Renal cortex interstitium (tissue), 11 donors: ENCODE measurements around the gene CHCT1. TPM values are rescaled to one million over a fixed set of nuclear protein-coding genes. Genes with fewer than 3 reads are reported as not detected.
"Not testable (repeated sequence)": the region's sequence is repeated elsewhere in the genome, so short reads cannot be mapped to it uniquely, and the experiment has no call there.

Experiments
- DNase-seq, 11 donors: peaks; one replicate each; pipeline ENCODE4 v3.0.0-alpha.2; 2013; ENCODE audit warnings: low read depth in 9 of 11, low spot score in 4 of 11; ENCODE audit errors: extremely low read depth in 1 of 11
- polyA plus RNA-seq, 3 donors: library from polyadenylated mRNA; unstranded; fragments of 120-200 nt; gene quantifications; one replicate each; pipeline ENCODE4 v1.2.1, GENCODE V29; 2013; ENCODE audit not compliant: insufficient read length in 3 of 3

CHCT1 gene
- polyA plus RNA-seq, 3 donors = not detected

GRCh38 chr17:60395508-60396065, 26.7 kb upstream of the CHCT1 start:
- DNase-seq = no peak

GRCh38 chr17:60396412-60396811, 25.9 kb upstream of the CHCT1 start:
- DNase-seq = no peak

- DNase-seq = no peak
Measured at GRCh38 chr17:60398227-60398959, 23.9 kb upstream of the CHCT1 start.

DNA sequence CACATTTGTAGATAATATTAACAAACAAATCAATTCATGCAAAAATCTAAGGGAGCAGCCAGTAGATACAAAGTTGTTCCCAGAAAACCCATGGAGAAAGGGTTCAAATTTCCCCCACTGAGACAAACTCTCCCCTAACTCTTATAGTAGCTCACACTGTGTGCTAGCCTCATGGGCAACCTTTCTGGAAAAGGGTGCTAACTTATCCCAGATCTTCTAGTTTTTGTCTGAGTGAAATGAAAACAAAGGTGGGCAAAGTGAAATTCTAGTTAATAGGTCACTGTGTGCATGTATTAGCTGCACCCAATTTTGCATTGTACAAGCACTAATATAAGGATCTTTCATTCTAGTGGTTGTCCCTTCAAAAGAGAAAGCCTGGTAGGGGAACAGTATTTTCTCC, 20.5 kb upstream of the CHCT1 start:
- DNase-seq = no peak

DNA sequence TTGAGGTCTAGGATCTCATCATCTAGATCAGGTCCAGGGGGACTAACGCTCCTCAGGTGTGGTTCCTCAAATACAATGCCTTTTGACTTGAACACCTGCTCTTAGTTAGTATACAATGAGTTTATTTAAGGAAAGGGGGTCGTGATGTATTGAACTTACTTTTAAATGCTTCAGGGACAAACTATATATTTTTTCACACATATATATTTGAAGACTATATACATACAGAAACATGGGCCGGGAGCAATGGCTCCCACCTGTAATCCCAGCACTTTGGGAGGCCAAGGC, 18.8 kb upstream of the CHCT1 start:
- no peak for DNase-seq

GRCh38 chr17:60403962-60404361, 18.3 kb upstream of the CHCT1 start:
- no peak for DNase-seq

DNA sequence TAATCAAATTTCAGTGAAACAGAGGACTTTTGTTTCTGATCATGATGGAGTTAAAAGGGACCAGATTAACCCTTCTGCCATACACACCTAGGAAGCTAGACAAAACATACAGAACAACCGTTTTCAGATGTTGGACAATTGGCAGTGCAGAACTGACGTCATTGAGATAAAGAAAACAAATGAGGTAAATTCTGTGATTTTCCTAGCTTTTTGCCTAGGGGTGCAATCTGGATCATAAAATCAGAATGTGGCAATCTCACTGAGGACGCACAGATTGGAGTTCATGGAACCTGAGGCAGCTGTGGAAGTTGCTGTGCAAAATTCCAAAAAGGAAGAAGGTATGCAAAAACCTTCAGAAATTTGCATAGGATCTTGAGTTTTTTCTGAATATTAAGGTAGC, 15.4 kb upstream of the CHCT1 start:
- DNase-seq = no peak

GRCh38 chr17:60410001-60410400, 12.3 kb upstream of the CHCT1 start:
- DNase-seq = no peak

DNA sequence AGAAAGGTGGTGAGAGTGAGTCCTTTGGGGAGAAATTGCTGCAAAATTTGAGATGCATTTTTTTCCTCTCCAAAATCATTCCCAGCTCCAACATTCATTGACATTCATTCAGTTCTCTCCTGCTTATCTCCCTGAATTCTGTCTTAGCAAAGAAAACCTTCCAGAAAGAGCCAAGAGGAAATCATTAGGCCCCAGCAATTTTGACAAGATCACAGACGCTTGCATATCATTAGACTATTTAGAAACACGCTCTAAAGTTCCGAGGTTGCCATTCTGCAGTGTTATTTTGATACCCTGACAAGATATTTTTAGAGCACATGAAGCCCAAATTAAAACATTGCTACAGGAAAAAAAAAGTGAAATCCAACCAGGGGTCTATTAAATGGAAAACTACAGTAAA, 9.6 kb upstream of the CHCT1 start:
- DNase-seq = no peak

DNA sequence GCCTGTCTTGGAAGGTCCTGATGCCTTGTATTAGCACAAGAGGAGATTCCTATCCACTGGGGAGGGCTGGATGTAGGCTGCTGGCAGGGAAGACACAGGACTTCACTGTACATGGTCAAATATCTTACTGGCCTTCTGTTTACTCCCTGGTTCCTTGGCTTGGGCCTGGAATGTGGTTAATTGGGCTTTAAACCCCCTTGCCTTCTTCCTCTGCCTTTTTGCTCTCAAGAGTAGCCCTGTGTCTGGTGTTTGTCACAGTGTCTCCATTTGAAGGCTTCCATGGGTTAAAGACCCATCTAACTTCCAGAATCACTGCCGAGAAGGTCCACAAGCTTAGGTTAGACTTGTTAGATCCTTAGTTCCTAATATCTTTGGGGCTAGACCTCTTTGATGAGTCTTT, 7.1 kb upstream of the CHCT1 start:
- DNase-seq = no peak

- DNase-seq = no peak
Measured at GRCh38 chr17:60416368-60416925, 5.8 kb upstream of the CHCT1 start.

DNA sequence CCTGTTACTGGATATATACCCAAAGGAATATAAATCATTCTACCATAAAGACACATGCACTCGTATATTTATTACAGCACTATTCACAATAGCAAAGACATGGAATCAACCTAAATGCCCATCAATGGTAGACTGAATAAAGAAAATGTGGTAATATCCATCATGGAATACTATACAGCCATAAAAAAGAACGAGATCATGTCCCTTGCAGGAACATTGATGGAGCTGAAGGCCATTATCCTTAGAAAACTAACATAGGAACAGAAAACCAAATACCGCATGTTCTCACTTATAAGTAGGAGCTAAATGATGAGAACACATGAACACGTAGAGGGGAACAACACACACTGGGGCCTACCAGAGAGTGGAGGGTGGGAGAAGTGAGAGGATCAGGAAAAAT, 3.3 kb upstream of the CHCT1 start:
- DNase-seq = not testable (repeated sequence)

DNA sequence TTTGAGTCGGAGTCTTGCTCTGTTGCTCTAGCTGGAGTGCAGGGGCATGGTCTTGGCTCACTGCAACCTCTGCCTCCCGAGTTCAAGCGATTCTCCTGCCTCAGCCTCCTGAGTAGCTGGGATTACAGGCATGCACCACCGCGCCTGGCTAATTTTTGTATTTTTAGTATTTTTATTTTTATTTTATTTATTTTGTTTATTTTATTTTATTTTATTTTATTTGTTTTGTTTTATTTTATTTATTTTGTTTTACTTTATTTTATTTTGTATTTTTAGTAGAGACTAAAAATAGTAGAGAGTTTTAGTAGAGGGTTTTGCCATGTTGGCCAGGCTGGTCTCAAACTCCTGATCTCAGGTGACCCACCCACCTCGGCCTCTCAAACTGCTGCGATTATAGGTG, 2.4 kb upstream of the CHCT1 start:
- not testable (repeated sequence) for DNase-seq

- peak in 9 of 11 donors; percentile 22 to 65 (median 48) for DNase-seq
Measured at GRCh38 chr17:60421273-60422161, 772 bp upstream of the CHCT1 start.

- no peak for DNase-seq
Measured at GRCh38 chr17:60423865-60424264, 1.6 kb downstream of the CHCT1 start.

GRCh38 chr17:60425626-60426025, 3.3 kb downstream of the CHCT1 start:
- no peak for DNase-seq

- DNase-seq = no peak
Measured at GRCh38 chr17:60426596-60426995, 4.3 kb downstream of the CHCT1 start.

DNA sequence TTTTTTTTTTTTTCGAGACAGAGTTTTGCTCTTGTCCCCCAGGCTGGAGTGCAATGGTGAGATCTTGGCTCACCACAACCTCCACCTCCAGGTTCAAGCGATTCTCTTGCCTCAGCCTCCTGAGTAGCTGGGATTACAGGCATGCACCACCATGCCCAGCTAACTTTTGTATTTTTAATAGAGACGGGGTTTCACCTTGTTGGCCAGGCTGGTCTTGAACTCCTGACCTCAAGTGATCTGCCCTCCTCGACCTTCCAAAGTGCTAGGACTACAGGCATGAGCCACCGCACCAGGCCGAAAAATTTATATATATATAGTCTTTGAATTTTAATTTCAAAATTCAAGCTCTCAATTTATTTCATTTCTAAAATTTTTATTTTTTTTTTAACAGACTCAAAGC, 6.2 kb downstream of the CHCT1 start:
- not testable (repeated sequence) for DNase-seq

DNA sequence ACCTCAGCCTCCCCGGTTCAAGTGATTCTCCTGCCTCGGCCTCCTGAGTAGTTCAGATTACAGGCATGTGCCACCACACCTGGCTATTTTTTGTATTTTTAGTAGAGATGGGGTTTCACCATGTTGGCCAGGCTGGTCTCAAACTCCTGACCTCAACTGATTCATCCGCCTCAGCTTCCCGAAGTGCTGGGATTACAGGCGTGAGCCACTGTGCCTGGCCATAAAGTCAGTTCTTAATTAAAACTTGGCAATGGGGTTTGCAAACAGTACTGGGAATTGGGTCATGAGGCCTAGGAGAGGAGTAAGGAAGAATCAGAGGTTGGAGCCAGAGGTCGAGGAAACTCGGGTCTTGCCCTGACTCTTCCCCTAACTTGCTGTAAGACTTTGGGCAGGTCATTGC, 8.3 kb downstream of the CHCT1 start:
- DNase-seq = not testable (repeated sequence)
